ENCODE data around the gene MFN2. TPM values are rescaled to one million over a fixed set of nuclear protein-coding genes. Genes with fewer than 3 reads are reported as not detected.
"Not testable (repeated sequence)": the region's sequence is repeated elsewhere in the genome, so short reads cannot be mapped to it uniquely, and the experiment has no call there.

Gene MFN2
- total and polyA plus RNA-seq, 4 donors = 17.2 to 87.8 (median 43.2) TPM

DNA sequence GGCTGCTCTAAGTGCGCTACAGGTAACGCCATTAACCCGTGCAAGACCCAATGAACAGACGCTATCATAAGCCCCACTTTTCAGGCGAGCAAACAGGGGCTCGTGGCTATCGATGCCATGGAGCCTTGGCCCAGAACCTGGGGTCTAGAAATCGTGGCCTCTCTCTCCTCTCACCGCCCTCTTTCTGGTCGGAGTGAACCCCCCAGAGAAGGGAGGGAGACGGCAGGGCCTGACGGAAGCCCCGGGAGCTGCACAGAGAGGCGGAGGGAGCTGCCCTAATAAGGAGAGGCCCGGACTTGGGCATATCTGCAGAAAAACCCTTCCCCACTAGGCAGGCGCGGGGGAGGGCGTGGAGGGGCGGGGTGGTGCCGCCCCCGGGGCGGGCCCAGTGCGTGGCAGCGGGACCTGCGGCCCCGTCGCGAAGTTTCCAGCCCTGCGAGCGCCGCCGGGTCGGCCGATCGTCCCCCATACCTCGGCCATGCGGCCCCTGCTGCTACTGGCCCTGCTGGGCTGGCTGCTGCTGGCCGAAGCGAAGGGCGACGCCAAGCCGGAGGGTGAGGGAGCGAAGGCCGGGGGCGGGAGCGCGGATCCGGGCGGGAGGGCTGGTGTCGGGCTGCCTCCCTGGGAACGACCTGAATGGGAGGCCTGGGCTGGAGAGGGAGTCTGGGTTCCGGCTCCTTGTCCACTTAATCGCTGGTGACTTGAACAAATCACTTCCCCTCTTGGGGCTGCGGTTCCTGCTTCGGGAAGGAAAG, 45.8 kb upstream of the MFN2 start, which contains the start of gene PLOD1:
PLOD1 (plus strand) TSS at position 416 of the 755 bp plus-strand sequence; CDS start at position 479, 63 bp downstream.
- Histone ChIP-seq H3K9me3 (ENCODE audit: control insufficient read depth in 4 of 4, low read length in 3 of 4) (no peaks in the 10 kb centered on the region), H3K36me3 (ENCODE audit: control insufficient read depth in 4 of 4, insufficient read depth in 3 of 4, low read depth in 1 of 4, low read length in 3 of 4) (no peaks in the 10 kb centered on the region), H3K4me3 (ENCODE audit: low read depth in 1 of 3, low read length in 3 of 3) (peak within 1 kb of the TSS; percentile 47 to 74 (median 72)), H3K9ac (ENCODE audit: low read depth in 1 of 2, low read length in 2 of 2) (peak within 1 kb of the TSS; percentile 33 to 70), H3K4me1 (ENCODE audit: control insufficient read depth in 4 of 4, insufficient read depth in 4 of 4, low read length in 3 of 4) (peaks cover 3 to 39% (median 23%) of the 10 kb centered on the region in 4 donors), H3K27ac (ENCODE audit: low read depth in 1 of 2, low read length in 2 of 2) (peak within 1 kb of the TSS; percentile 86 to 89), H3K27me3 (ENCODE audit: control insufficient read depth in 4 of 4, insufficient read depth in 4 of 4, low read length in 3 of 4) (no peaks in the 10 kb centered on the region)
- TF ChIP-seq HNF4A (conservative IDR thresholded peaks at IDR 0.05) (no peak), HNF4G (IDR thresholded peaks at IDR 0.05) (no peak), EGR1 (IDR thresholded peaks at IDR 0.05; ENCODE audit: low read depth in 2 of 2) (peak in 1 of 2 donors; percentile 74), FOXA1 (IDR thresholded peaks at IDR 0.05) (no peak), RXRA (IDR thresholded peaks at IDR 0.05) (no peak), RAD21 (IDR thresholded peaks at IDR 0.05) (no peak), YY1 (IDR thresholded peaks at IDR 0.05) (no peak), SP1 (IDR thresholded peaks at IDR 0.05) (peak; percentile 35)
- TF ChIP-seq, protein P1, sequence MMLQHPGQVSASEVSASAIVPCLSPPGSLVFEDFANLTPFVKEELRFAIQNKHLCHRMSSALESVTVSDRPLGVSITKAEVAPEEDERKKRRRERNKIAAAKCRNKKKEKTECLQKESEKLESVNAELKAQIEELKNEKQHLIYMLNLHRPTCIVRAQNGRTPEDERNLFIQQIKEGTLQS (IDR thresholded peaks at IDR 0.05) = no peak
- TF ChIP-seq, protein P2, sequence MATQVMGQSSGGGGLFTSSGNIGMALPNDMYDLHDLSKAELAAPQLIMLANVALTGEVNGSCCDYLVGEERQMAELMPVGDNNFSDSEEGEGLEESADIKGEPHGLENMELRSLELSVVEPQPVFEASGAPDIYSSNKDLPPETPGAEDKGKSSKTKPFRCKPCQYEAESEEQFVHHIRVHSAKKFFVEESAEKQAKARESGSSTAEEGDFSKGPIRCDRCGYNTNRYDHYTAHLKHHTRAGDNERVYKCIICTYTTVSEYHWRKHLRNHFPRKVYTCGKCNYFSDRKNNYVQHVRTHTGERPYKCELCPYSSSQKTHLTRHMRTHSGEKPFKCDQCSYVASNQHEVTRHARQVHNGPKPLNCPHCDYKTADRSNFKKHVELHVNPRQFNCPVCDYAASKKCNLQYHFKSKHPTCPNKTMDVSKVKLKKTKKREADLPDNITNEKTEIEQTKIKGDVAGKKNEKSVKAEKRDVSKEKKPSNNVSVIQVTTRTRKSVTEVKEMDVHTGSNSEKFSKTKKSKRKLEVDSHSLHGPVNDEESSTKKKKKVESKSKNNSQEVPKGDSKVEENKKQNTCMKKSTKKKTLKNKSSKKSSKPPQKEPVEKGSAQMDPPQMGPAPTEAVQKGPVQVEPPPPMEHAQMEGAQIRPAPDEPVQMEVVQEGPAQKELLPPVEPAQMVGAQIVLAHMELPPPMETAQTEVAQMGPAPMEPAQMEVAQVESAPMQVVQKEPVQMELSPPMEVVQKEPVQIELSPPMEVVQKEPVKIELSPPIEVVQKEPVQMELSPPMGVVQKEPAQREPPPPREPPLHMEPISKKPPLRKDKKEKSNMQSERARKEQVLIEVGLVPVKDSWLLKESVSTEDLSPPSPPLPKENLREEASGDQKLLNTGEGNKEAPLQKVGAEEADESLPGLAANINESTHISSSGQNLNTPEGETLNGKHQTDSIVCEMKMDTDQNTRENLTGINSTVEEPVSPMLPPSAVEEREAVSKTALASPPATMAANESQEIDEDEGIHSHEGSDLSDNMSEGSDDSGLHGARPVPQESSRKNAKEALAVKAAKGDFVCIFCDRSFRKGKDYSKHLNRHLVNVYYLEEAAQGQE (IDR thresholded peaks at IDR 0.05) = peak; percentile 44
- TF ChIP-seq, protein P3, sequence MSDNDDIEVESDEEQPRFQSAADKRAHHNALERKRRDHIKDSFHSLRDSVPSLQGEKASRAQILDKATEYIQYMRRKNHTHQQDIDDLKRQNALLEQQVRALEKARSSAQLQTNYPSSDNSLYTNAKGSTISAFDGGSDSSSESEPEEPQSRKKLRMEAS (IDR thresholded peaks at IDR 0.05) = peak; percentile 29
- peak; percentile 93 for DNase-seq (ENCODE audit: low spot score)
- WGBS = 1% methylated on average over 55 of the region's 55 CpGs

GRCh38 chr1:11935057-11935412, 45.2 kb upstream of the MFN2 start:
- H3K36me3 ChIP-seq (ENCODE audit: control insufficient read depth in 4 of 4, insufficient read depth in 3 of 4, low read depth in 1 of 4, low read length in 3 of 4) = no peaks in the 10 kb centered on the region
- H3K9me3 ChIP-seq (ENCODE audit: control insufficient read depth in 4 of 4, low read length in 3 of 4) = no peaks in the 10 kb centered on the region
- H3K4me1 ChIP-seq (ENCODE audit: control insufficient read depth in 4 of 4, insufficient read depth in 4 of 4, low read length in 3 of 4) = peaks cover 5 to 36% (median 18%) of the 10 kb centered on the region in 4 donors
- TF ChIP-seq FOXA2 (IDR thresholded peaks at IDR 0.05) (no peak), TAF1 (conservative IDR thresholded peaks at IDR 0.05) (no peak)
- peak overlapping the region; percentile 86 to 89 for H3K27ac ChIP-seq (ENCODE audit: low read depth in 1 of 2, low read length in 2 of 2)
- no peak for DNase-seq (ENCODE audit: low spot score)
- H3K9ac ChIP-seq (ENCODE audit: low read depth in 1 of 2, low read length in 2 of 2) = peak overlapping the region; percentile 33 to 70
- 7% methylated on average over 2 of the region's 2 CpGs for WGBS
- peak overlapping the region; percentile 47 to 74 (median 72) for H3K4me3 ChIP-seq (ENCODE audit: low read depth in 1 of 3, low read length in 3 of 3)
- no peaks in the 10 kb centered on the region for H3K27me3 ChIP-seq (ENCODE audit: control insufficient read depth in 4 of 4, insufficient read depth in 4 of 4, low read length in 3 of 4)

GRCh38 chr1:11935733-11936132, 44.5 kb upstream of the MFN2 start:
- not testable (repeated sequence) for H3K27ac ChIP-seq (ENCODE audit: low read depth in 1 of 2, low read length in 2 of 2); DNase-seq (ENCODE audit: low spot score); H3K36me3 ChIP-seq (ENCODE audit: control insufficient read depth in 4 of 4, insufficient read depth in 3 of 4, low read depth in 1 of 4, low read length in 3 of 4); H3K27me3 ChIP-seq (ENCODE audit: control insufficient read depth in 4 of 4, insufficient read depth in 4 of 4, low read length in 3 of 4); H3K9me3 ChIP-seq (ENCODE audit: control insufficient read depth in 4 of 4, low read length in 3 of 4); H3K9ac ChIP-seq (ENCODE audit: low read depth in 1 of 2, low read length in 2 of 2); H3K4me3 ChIP-seq (ENCODE audit: low read depth in 1 of 3, low read length in 3 of 3)
- H3K4me1 ChIP-seq (ENCODE audit: control insufficient read depth in 4 of 4, insufficient read depth in 4 of 4, low read length in 3 of 4) = peaks cover 8 to 36% (median 23%) of the 10 kb centered on the region in 4 donors
- 58% methylated on average over 10 of the region's 10 CpGs for WGBS

Data from liver (tissue), 9 donors.